ENCODE data around the gene LSM8.

The LSM8 gene

GRCh38 chr7:118202061-118202460 is 18.1 kb downstream of the LSM8 start:
- no peak overlapping the region for H3K9ac ChIP-seq
- no peaks in the 10 kb centered on the region for H3K27me3 ChIP-seq (ENCODE audit: insufficient read depth, low read depth)

GRCh38 chr7:118214051-118214832 is 30.3 kb downstream of the LSM8 start:
- TF ChIP-seq, protein P1, sequence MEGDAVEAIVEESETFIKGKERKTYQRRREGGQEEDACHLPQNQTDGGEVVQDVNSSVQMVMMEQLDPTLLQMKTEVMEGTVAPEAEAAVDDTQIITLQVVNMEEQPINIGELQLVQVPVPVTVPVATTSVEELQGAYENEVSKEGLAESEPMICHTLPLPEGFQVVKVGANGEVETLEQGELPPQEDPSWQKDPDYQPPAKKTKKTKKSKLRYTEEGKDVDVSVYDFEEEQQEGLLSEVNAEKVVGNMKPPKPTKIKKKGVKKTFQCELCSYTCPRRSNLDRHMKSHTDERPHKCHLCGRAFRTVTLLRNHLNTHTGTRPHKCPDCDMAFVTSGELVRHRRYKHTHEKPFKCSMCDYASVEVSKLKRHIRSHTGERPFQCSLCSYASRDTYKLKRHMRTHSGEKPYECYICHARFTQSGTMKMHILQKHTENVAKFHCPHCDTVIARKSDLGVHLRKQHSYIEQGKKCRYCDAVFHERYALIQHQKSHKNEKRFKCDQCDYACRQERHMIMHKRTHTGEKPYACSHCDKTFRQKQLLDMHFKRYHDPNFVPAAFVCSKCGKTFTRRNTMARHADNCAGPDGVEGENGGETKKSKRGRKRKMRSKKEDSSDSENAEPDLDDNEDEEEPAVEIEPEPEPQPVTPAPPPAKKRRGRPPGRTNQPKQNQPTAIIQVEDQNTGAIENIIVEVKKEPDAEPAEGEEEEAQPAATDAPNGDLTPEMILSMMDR (conservative IDR thresholded peaks at IDR 0.05; ENCODE audit: low read depth, low read length), result no peak
- Histone ChIP-seq H3K4me2 (peak overlapping the region; percentile 33), H3K27ac (no peak overlapping the region), H3K4me1 (ENCODE audit: low read depth, poor library complexity, severe bottlenecking) (no peaks in the 10 kb centered on the region), H3K27me3 (ENCODE audit: insufficient read depth, low read depth) (no peaks in the 10 kb centered on the region), H2AFZ (ENCODE audit: low read depth) (peak overlapping the region; percentile 58), H3K79me2 (ENCODE audit: insufficient read depth, low read depth) (no peaks in the 10 kb centered on the region), H3K36me3 (ENCODE audit: insufficient read depth) (no peaks in the 10 kb centered on the region), H3K9ac (peak overlapping the region; percentile 6; the same call in 1 of the 2 replicates), H3K4me3 (IDR thresholded peaks at IDR 0.05; ENCODE audit: insufficient read depth, low read depth, low read length) (no peak overlapping the region), H4K20me1 (ENCODE audit: insufficient read depth) (no peaks in the 10 kb centered on the region)

More at GRCh38 chr7:118202061-118202460, 18.1 kb downstream of the LSM8 start:
- H3K79me2 ChIP-seq (ENCODE audit: insufficient read depth, low read depth), result no peaks in the 10 kb centered on the region
- TF ChIP-seq, protein P1 (conservative IDR thresholded peaks at IDR 0.05; ENCODE audit: low read depth, low read length), result no peak
- no peak overlapping the region for H2AFZ ChIP-seq (ENCODE audit: low read depth)
- H3K4me1 ChIP-seq (ENCODE audit: low read depth, poor library complexity, severe bottlenecking), result no peaks in the 10 kb centered on the region
- no peak overlapping the region for H3K27ac ChIP-seq
- no peak overlapping the region for H3K4me3 ChIP-seq (IDR thresholded peaks at IDR 0.05; ENCODE audit: insufficient read depth, low read depth, low read length)
- no peaks in the 10 kb centered on the region for H3K36me3 ChIP-seq (ENCODE audit: insufficient read depth)
- no peak overlapping the region for H3K4me2 ChIP-seq
- no peaks in the 10 kb centered on the region for H4K20me1 ChIP-seq (ENCODE audit: insufficient read depth)

- H4K20me1 ChIP-seq (ENCODE audit: insufficient read depth), result no peaks in the 10 kb centered on the region
- H3K4me3 ChIP-seq (IDR thresholded peaks at IDR 0.05; ENCODE audit: insufficient read depth, low read depth, low read length), result no peak overlapping the region
- TF ChIP-seq, protein P1 (conservative IDR thresholded peaks at IDR 0.05; ENCODE audit: low read depth, low read length), result no peak
- H3K79me2 ChIP-seq (ENCODE audit: insufficient read depth, low read depth), result no peaks in the 10 kb centered on the region
- no peak overlapping the region for H3K9ac ChIP-seq
- H3K27me3 ChIP-seq (ENCODE audit: insufficient read depth, low read depth), result no peaks in the 10 kb centered on the region
- peak overlapping the region; percentile 58 for H2AFZ ChIP-seq (ENCODE audit: low read depth)
- peak overlapping the region; percentile 33 for H3K4me2 ChIP-seq
- H3K27ac ChIP-seq, result no peak overlapping the region
- no peaks in the 10 kb centered on the region for H3K4me1 ChIP-seq (ENCODE audit: low read depth, poor library complexity, severe bottlenecking)
- H3K36me3 ChIP-seq (ENCODE audit: insufficient read depth), result no peaks in the 10 kb centered on the region
These were observed 30.8 kb downstream of the LSM8 start for GRCh38 chr7:118214833-118215182.

DNA sequence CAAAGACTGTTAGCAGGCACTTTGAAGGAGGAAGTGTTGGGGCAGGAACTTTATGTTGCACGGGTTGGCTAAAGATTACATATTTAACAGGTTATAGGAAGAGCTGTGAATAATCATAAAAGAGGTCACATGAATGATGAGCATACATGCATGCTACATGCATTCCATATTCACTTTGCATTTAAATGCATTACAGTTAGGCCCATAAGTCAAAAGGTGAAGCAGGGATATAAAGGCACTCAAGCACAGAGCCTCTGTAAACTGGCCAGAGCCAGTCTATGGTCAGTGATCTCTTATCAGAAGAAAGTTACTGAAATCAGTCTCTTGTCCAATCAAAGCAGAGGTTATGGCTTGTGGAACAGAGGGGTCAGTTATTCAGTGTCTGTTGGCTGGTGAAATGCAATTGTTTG is 33.3 kb downstream of the LSM8 start:
- no peak overlapping the region for H3K27ac ChIP-seq
- TF ChIP-seq, protein P1 (conservative IDR thresholded peaks at IDR 0.05; ENCODE audit: low read depth, low read length), result no peak
- H3K79me2 ChIP-seq (ENCODE audit: insufficient read depth, low read depth), result no peaks in the 10 kb centered on the region

More for the DNA sequence above, 33.3 kb downstream of the LSM8 start:
- H3K4me1 ChIP-seq (ENCODE audit: low read depth, poor library complexity, severe bottlenecking), result no peaks in the 10 kb centered on the region
- no peak overlapping the region for H3K9ac ChIP-seq
- no peaks in the 10 kb centered on the region for H3K27me3 ChIP-seq (ENCODE audit: insufficient read depth, low read depth)
- H3K36me3 ChIP-seq (ENCODE audit: insufficient read depth), result no peaks in the 10 kb centered on the region
- H3K4me2 ChIP-seq, result no peak overlapping the region
- H3K4me3 ChIP-seq (IDR thresholded peaks at IDR 0.05; ENCODE audit: insufficient read depth, low read depth, low read length), result no peak overlapping the region
- H4K20me1 ChIP-seq (ENCODE audit: insufficient read depth), result no peaks in the 10 kb centered on the region
- H2AFZ ChIP-seq (ENCODE audit: low read depth), result no peak overlapping the region
